ENCODE measurements around the gene PEX1. TPM values are rescaled to one million over a fixed set of nuclear protein-coding genes. Genes with fewer than 3 reads are reported as not detected.

PEX1 gene
- polyA plus RNA-seq, 3 donors, result 2.8 to 10.8 (median 2.9) TPM

- Mint-ChIP-seq H3K9me3 (no peaks in the 10 kb centered on the region), H3K4me1 (no peaks in the 10 kb centered on the region), H3K36me3 (peaks cover 48 to 59% of the 10 kb centered on the region in 2 donors), H3K27ac (no peak overlapping the region), H3K4me3 (no peak overlapping the region), H3K27me3 (ENCODE audit: low read depth in 3 of 3) (no peaks in the 10 kb centered on the region)
- Histone ChIP-seq H3K27ac (ENCODE audit: low read depth in 1 of 2, low read length in 2 of 2) (no peak overlapping the region), H3K27me3 (ENCODE audit: control insufficient read depth in 2 of 2, insufficient read depth in 2 of 2, low read length in 2 of 2) (no peaks in the 10 kb centered on the region), H3K4me3 (replicated peaks in 1 of 3; ENCODE audit: low read depth in 2 of 3, low read length in 3 of 3) (no peak overlapping the region), H3K9ac (ENCODE audit: insufficient read depth, low read length, poor library complexity, severe bottlenecking) (no peak overlapping the region), H3K79me2 (ENCODE audit: insufficient read depth, low read length) (peaks cover 3% of the 10 kb centered on the region), H3K4me1 (ENCODE audit: control insufficient read depth in 1 of 2, insufficient read depth in 2 of 2, low read length in 2 of 2) (no peaks in the 10 kb centered on the region), H4K20me1 (ENCODE audit: insufficient read depth, low read length) (no peaks in the 10 kb centered on the region), H3K4me2 (replicated peaks; ENCODE audit: extremely low read depth, low read length, poor library complexity, severe bottlenecking) (no peak overlapping the region), H3K36me3 (replicated peaks in 1 of 2; ENCODE audit: control insufficient read depth in 1 of 2, insufficient read depth in 2 of 2, low read length in 2 of 2) (peaks cover 65 to 74% of the 10 kb centered on the region in 2 donors), H2AFZ (ENCODE audit: insufficient read depth, low read depth, low read length, poor library complexity, severe bottlenecking) (no peak overlapping the region), H3K9me3 (replicated peaks in 1 of 2; ENCODE audit: control insufficient read depth in 1 of 2, insufficient read depth in 1 of 2, low read length in 2 of 2) (no peaks in the 10 kb centered on the region)
- DNase-seq, result no peak
- TF ChIP-seq CTCF (IDR thresholded peaks at IDR 0.05), result no peak
- intact Hi-C loops (cut with micrococcal nuclease), result no loop called here
- no CpG with 5 or more reads among the region's 2 CpGs for WGBS (ENCODE audit: insufficient coverage)
These were observed 72.1 kb downstream of the PEX1 start for GRCh38 chr7:92456236-92456635.

DNA sequence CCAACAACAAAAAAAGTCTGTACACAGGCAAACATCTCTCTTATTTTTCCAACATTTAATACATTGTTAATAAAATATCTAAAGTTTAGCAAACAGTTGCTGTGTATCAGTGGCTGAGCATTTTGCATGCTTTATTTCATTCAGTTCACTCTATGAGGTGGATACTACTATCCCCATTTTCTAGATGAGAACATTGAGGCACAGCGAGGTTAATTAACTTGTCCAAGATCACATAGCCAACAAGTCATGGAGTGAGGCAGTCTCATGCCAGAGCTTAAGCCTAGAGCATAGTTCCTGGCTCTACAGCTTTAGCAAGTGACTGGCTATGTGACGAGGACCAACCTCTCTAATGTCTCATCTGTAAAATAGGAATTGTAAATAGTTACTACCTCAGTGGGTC, 76.7 kb downstream of the PEX1 start:
- H3K27ac ChIP-seq (ENCODE audit: low read depth in 1 of 2, low read length in 2 of 2), result no peak overlapping the region
- intact Hi-C loops (cut with micrococcal nuclease), result no loop called here
- WGBS (ENCODE audit: insufficient coverage), result no CpG with 5 or more reads among the region's 2 CpGs
- H3K4me1 Mint-ChIP-seq, result peaks cover 9% of the 10 kb centered on the region
- peaks cover 5 to 7% of the 10 kb centered on the region in 2 donors for H3K4me1 ChIP-seq (ENCODE audit: control insufficient read depth in 1 of 2, insufficient read depth in 2 of 2, low read length in 2 of 2)
- H3K27me3 Mint-ChIP-seq (ENCODE audit: low read depth in 3 of 3), result no peaks in the 10 kb centered on the region
- H2AFZ ChIP-seq (ENCODE audit: insufficient read depth, low read depth, low read length, poor library complexity, severe bottlenecking), result no peak overlapping the region
- peaks cover 66 to 70% of the 10 kb centered on the region in 2 donors for H3K36me3 ChIP-seq (replicated peaks in 1 of 2; ENCODE audit: control insufficient read depth in 1 of 2, insufficient read depth in 2 of 2, low read length in 2 of 2)
- H3K36me3 Mint-ChIP-seq, result peaks cover 57 to 63% of the 10 kb centered on the region in 2 donors
- H3K9ac ChIP-seq (ENCODE audit: insufficient read depth, low read length, poor library complexity, severe bottlenecking), result no peak overlapping the region
- no peak overlapping the region for H3K4me3 Mint-ChIP-seq
- no peak for DNase-seq
- H3K27ac Mint-ChIP-seq, result no peak overlapping the region
- no peak for TF ChIP-seq CTCF (IDR thresholded peaks at IDR 0.05)
- no peaks in the 10 kb centered on the region for H3K9me3 Mint-ChIP-seq
- no peaks in the 10 kb centered on the region for H3K27me3 ChIP-seq (ENCODE audit: control insufficient read depth in 2 of 2, insufficient read depth in 2 of 2, low read length in 2 of 2)
- H3K79me2 ChIP-seq (ENCODE audit: insufficient read depth, low read length), result peaks cover 30% of the 10 kb centered on the region
- H4K20me1 ChIP-seq (ENCODE audit: insufficient read depth, low read length), result no peaks in the 10 kb centered on the region
- H3K4me2 ChIP-seq (replicated peaks; ENCODE audit: extremely low read depth, low read length, poor library complexity, severe bottlenecking), result no peak overlapping the region
- H3K9me3 ChIP-seq (replicated peaks in 1 of 2; ENCODE audit: control insufficient read depth in 1 of 2, insufficient read depth in 1 of 2, low read length in 2 of 2), result no peaks in the 10 kb centered on the region
- no peak overlapping the region for H3K4me3 ChIP-seq (replicated peaks in 1 of 3; ENCODE audit: low read depth in 2 of 3, low read length in 3 of 3)

All from CD14-positive monocyte (primary cell).